ENCODE data around the gene PRSS48. TPM values are rescaled to one million over a fixed set of nuclear protein-coding genes. Genes with fewer than 3 reads are reported as not detected.
"Not testable (repeated sequence)": the region's sequence is repeated elsewhere in the genome, so short reads cannot be mapped to it uniquely, and the experiment has no call there.

PRSS48 gene
- total and polyA plus RNA-seq, 4 donors, result 0.64 TPM; not detected in 3

GRCh38 chr4:151250706-151251105 is 26.3 kb upstream of the PRSS48 start:
- H3K27ac ChIP-seq (ENCODE audit: low read depth in 1 of 2, low read length in 2 of 2), result peak overlapping the region; percentile 62 to 90
- no peak for DNase-seq (ENCODE audit: low spot score)
- peaks cover 3 to 31% (median 19%) of the 10 kb centered on the region in 4 donors for H3K4me1 ChIP-seq (ENCODE audit: control insufficient read depth in 4 of 4, insufficient read depth in 4 of 4, low read length in 3 of 4)
- H3K9ac ChIP-seq (ENCODE audit: low read depth in 1 of 2, low read length in 2 of 2), result no peak overlapping the region
- no peaks in the 10 kb centered on the region for H3K27me3 ChIP-seq (ENCODE audit: control insufficient read depth in 4 of 4, insufficient read depth in 4 of 4, low read length in 3 of 4)
- no peaks in the 10 kb centered on the region for H3K9me3 ChIP-seq (ENCODE audit: control insufficient read depth in 4 of 4, low read length in 3 of 4)
- 35% methylated on average over 5 of the region's 5 CpGs for WGBS
- no peak overlapping the region for H3K4me3 ChIP-seq (ENCODE audit: low read depth in 1 of 3, low read length in 3 of 3)
- TF ChIP-seq HNF4A (conservative IDR thresholded peaks at IDR 0.05), result peak; percentile 14 to 26
- peak; percentile 17 for TF ChIP-seq SP1 (IDR thresholded peaks at IDR 0.05)
- TF ChIP-seq TAF1 (conservative IDR thresholded peaks at IDR 0.05), result no peak
- H3K36me3 ChIP-seq (ENCODE audit: control insufficient read depth in 4 of 4, insufficient read depth in 3 of 4, low read depth in 1 of 4, low read length in 3 of 4), result no peaks in the 10 kb centered on the region

GRCh38 chr4:151251603-151252304 is 25.2 kb upstream of the PRSS48 start:
- H3K4me3 ChIP-seq (ENCODE audit: low read depth in 1 of 3, low read length in 3 of 3), result no peak overlapping the region
- WGBS, result 15% methylated on average over 2 of the region's 2 CpGs
- H3K4me1 ChIP-seq (ENCODE audit: control insufficient read depth in 4 of 4, insufficient read depth in 4 of 4, low read length in 3 of 4), result peaks cover 3 to 34% (median 19%) of the 10 kb centered on the region in 4 donors
- H3K27ac ChIP-seq (ENCODE audit: low read depth in 1 of 2, low read length in 2 of 2), result peak overlapping the region; percentile 62 to 90
- H3K9ac ChIP-seq (ENCODE audit: low read depth in 1 of 2, low read length in 2 of 2), result no peak overlapping the region
- TF ChIP-seq SP1 (IDR thresholded peaks at IDR 0.05) (peak; percentile 93), HNF4A (conservative IDR thresholded peaks at IDR 0.05) (peak; percentile 91 to 95), NR2F2 (IDR thresholded peaks at IDR 0.05) (no peak), JUND (IDR thresholded peaks at IDR 0.05) (peak; percentile 85 to 86), RAD21 (IDR thresholded peaks at IDR 0.05) (peak; percentile 28 to 56), MAX (IDR thresholded peaks at IDR 0.05) (peak; percentile 99), TAF1 (conservative IDR thresholded peaks at IDR 0.05) (peak; percentile 50), RXRA (IDR thresholded peaks at IDR 0.05) (peak; percentile 81 to 93), YY1 (IDR thresholded peaks at IDR 0.05) (peak; percentile 87), FOXA2 (IDR thresholded peaks at IDR 0.05) (peak; percentile 36), GABPA (IDR thresholded peaks at IDR 0.05 in 1 of 2, conservative IDR thresholded peaks at IDR 0.05 in 1 of 2) (peak in 1 of 2 donors; percentile 57), ZBTB33 (IDR thresholded peaks at IDR 0.05) (peak; percentile 77), EGR1 (IDR thresholded peaks at IDR 0.05; ENCODE audit: low read depth in 2 of 2) (peak; percentile 64 to 95), HNF4G (IDR thresholded peaks at IDR 0.05) (peak; percentile 83), FOXA1 (IDR thresholded peaks at IDR 0.05) (peak; percentile 67), CTCF (IDR thresholded peaks at IDR 0.05; ENCODE audit: low read depth, low read length, missing input control) (no peak), ATF3 (IDR thresholded peaks at IDR 0.05) (peak; percentile 84), REST (IDR thresholded peaks at IDR 0.05) (peak; percentile 67)
- no peaks in the 10 kb centered on the region for H3K36me3 ChIP-seq (ENCODE audit: control insufficient read depth in 4 of 4, insufficient read depth in 3 of 4, low read depth in 1 of 4, low read length in 3 of 4)
- no peaks in the 10 kb centered on the region for H3K27me3 ChIP-seq (ENCODE audit: control insufficient read depth in 4 of 4, insufficient read depth in 4 of 4, low read length in 3 of 4)
- no peaks in the 10 kb centered on the region for H3K9me3 ChIP-seq (ENCODE audit: control insufficient read depth in 4 of 4, low read length in 3 of 4)
- DNase-seq (ENCODE audit: low spot score), result no peak

- H3K9ac ChIP-seq (ENCODE audit: low read depth in 1 of 2, low read length in 2 of 2); H3K9me3 ChIP-seq (ENCODE audit: control insufficient read depth in 4 of 4, low read length in 3 of 4); H3K4me3 ChIP-seq (ENCODE audit: low read depth in 1 of 3, low read length in 3 of 3); H3K27ac ChIP-seq (ENCODE audit: low read depth in 1 of 2, low read length in 2 of 2); H3K36me3 ChIP-seq (ENCODE audit: control insufficient read depth in 4 of 4, insufficient read depth in 3 of 4, low read depth in 1 of 4, low read length in 3 of 4); DNase-seq (ENCODE audit: low spot score); H3K27me3 ChIP-seq (ENCODE audit: control insufficient read depth in 4 of 4, insufficient read depth in 4 of 4, low read length in 3 of 4): not testable (repeated sequence)
- WGBS, result 96% methylated on average over 16 of the region's 28 CpGs
- H3K4me1 ChIP-seq (ENCODE audit: control insufficient read depth in 4 of 4, insufficient read depth in 4 of 4, low read length in 3 of 4), result peaks cover 2 to 22% (median 16%) of the 10 kb centered on the region in 4 donors
Measured at GRCh38 chr4:151255226-151255625, 21.7 kb upstream of the PRSS48 start.

All from liver (tissue), 9 donors.